HepG2 (cell line): ENCODE data around the gene FGFR3. TPM values are rescaled to one million over a fixed set of nuclear protein-coding genes. Genes with fewer than 3 reads are reported as not detected.

Source experiments
- CCDC6 ChIP-seq: sonication (generic); formaldehyde crosslinking; IDR thresholded peaks from 2 replicates; pipeline ENCODE4 v1.8.1; 2022; ENCODE audit warnings: mild to moderate bottlenecking, missing genetic modification reagents, moderate library complexity
- FOXC1 ChIP-seq: sonication (generic); formaldehyde crosslinking; IDR thresholded peaks from 2 replicates; pipeline ENCODE4 v1.8.0; 2022; ENCODE audit warnings: mild to moderate bottlenecking, missing genetic modification reagents, borderline replicate concordance
- FOXO1 ChIP-seq: sonication (generic); formaldehyde crosslinking; IDR thresholded peaks from 2 replicates; pipeline ENCODE4 v1.4.0; 2020; ENCODE audit warnings: missing genetic modification reagents
- KDM4B ChIP-seq: sonication (generic); formaldehyde crosslinking; IDR thresholded peaks from 2 replicates; pipeline ENCODE4 v1.4.0; 2020; ENCODE audit warnings: missing genetic modification reagents
- MEIS2 ChIP-seq: sonication (generic); formaldehyde crosslinking; IDR thresholded peaks from 2 replicates; pipeline ENCODE4 v1.9.0; 2021; ENCODE audit warnings: mild to moderate bottlenecking, missing genetic modification reagents
- PITX1 ChIP-seq: sonication (generic); formaldehyde crosslinking; IDR thresholded peaks from 2 replicates; pipeline ENCODE4 v1.5.1; 2020; ENCODE audit warnings: mild to moderate bottlenecking, missing genetic modification reagents
- POLR2A ChIP-seq, 2 experiments: IDR thresholded peaks; 2 replicates each; pipeline ENCODE4 v1.6.1; 2011; ENCODE audit warnings: low read depth in 2 of 2, low read length in 2 of 2, mild to moderate bottlenecking in 1 of 2, moderate library complexity in 1 of 2; ENCODE audit not compliant: insufficient read depth in 1 of 2
- RELA ChIP-seq: sonication (generic); formaldehyde crosslinking; IDR thresholded peaks from 2 replicates; pipeline ENCODE4 v1.4.0; 2020; ENCODE audit warnings: missing genetic modification reagents
- SP5 ChIP-seq: IDR thresholded peaks from 2 replicates; pipeline ENCODE4 v1.6.1; 2016; ENCODE audit warnings: low read depth, borderline replicate concordance
- SRSF1 ChIP-seq: fragments of 200-400 bp; formaldehyde crosslinking; optimal IDR thresholded peaks from 2 replicates; pipeline ENCODE3; 2017; ENCODE audit warnings: mild to moderate bottlenecking, low read depth, low read length, moderate library complexity
- ZFX ChIP-seq: sonication (generic); formaldehyde crosslinking; IDR thresholded peaks from 2 replicates; pipeline ENCODE4 v1.4.0; 2020; ENCODE audit warnings: mild to moderate bottlenecking, low read depth, missing genetic modification reagents, moderate library complexity
- ZIK1 ChIP-seq: sonication (generic); formaldehyde crosslinking; IDR thresholded peaks from 2 replicates; pipeline ENCODE4 v1.5.0; 2020; ENCODE audit warnings: mild to moderate bottlenecking, low read depth, missing genetic modification reagents, borderline replicate concordance
- ZNF251 ChIP-seq: sonication (generic); formaldehyde crosslinking; IDR thresholded peaks from 2 replicates; pipeline ENCODE4 v1.9.0; 2021; ENCODE audit warnings: mild to moderate bottlenecking, missing genetic modification reagents
- ZNF253 ChIP-seq: sonication (generic); formaldehyde crosslinking; IDR thresholded peaks from 2 replicates; pipeline ENCODE4 v1.8.0; 2022; ENCODE audit warnings: mild to moderate bottlenecking, missing genetic modification reagents, borderline replicate concordance
- ZNF562 ChIP-seq: sonication (generic); formaldehyde crosslinking; IDR thresholded peaks from 2 replicates; pipeline ENCODE4 v1.8.0; 2022; ENCODE audit warnings: missing genetic modification reagents, borderline replicate concordance
- ZNF878 ChIP-seq: sonication (generic); formaldehyde crosslinking; IDR thresholded peaks from 2 replicates; pipeline ENCODE4 v1.8.1; 2023; ENCODE audit warnings: mild to moderate bottlenecking, missing genetic modification reagents, moderate library complexity
- polyA plus RNA-seq, 8 experiments: library from polyadenylated mRNA; depleted of rRNA in 3 of 8; stranded (reverse) in 7 of 8; unstranded in 1 of 8; fragments of >200 nt; fragmentation: Illumina TruSeq in 4 of 8; extraction: Trizol in 4 of 8; gene quantifications; 2 replicates each; pipeline versions ENCODE4 v1.2.1 to v1.2.3, GENCODE V29; 2011 to 2016; ENCODE audit warnings: low read depth in 4 of 8, missing spikeins in 1 of 8, mixed read lengths in 1 of 8; ENCODE audit not compliant: insufficient read depth in 1 of 8
- total RNA-seq, 5 experiments: library from RNA; depleted of rRNA; stranded (reverse); fragments of >200 nt; fragmentation: Illumina TruSeq; extraction: Trizol; gene quantifications; 2 replicates each; pipeline ENCODE4 v1.2.3, GENCODE V29; 2016; ENCODE audit warnings: low read depth in 1 of 5
- TF ChIP-seq, protein P1 (sequence below): sonication (generic); formaldehyde crosslinking; IDR thresholded peaks from 2 replicates; pipeline ENCODE4 v1.5.0; 2020; ENCODE audit warnings: mild to moderate bottlenecking, missing genetic modification reagents, borderline replicate concordance
- TF ChIP-seq, protein P2 (sequence below): sonication (generic); formaldehyde crosslinking; IDR thresholded peaks from 2 replicates; pipeline ENCODE4 v1.8.0; 2022; ENCODE audit warnings: mild to moderate bottlenecking, missing genetic modification reagents; ENCODE audit not compliant: insufficient replicate concordance
- TF ChIP-seq, protein P3 (sequence below): sonication (generic); formaldehyde crosslinking; IDR thresholded peaks from 2 replicates; pipeline ENCODE4 v1.4.0; 2020; ENCODE audit warnings: missing genetic modification reagents, borderline replicate concordance

The FGFR3 gene
- total and polyA plus RNA-seq, 2 of the 13 experiments (the other 11 are each of a cell fraction or from before 2014, with no cell fraction given), result 103 to 109 TPM

DNA sequence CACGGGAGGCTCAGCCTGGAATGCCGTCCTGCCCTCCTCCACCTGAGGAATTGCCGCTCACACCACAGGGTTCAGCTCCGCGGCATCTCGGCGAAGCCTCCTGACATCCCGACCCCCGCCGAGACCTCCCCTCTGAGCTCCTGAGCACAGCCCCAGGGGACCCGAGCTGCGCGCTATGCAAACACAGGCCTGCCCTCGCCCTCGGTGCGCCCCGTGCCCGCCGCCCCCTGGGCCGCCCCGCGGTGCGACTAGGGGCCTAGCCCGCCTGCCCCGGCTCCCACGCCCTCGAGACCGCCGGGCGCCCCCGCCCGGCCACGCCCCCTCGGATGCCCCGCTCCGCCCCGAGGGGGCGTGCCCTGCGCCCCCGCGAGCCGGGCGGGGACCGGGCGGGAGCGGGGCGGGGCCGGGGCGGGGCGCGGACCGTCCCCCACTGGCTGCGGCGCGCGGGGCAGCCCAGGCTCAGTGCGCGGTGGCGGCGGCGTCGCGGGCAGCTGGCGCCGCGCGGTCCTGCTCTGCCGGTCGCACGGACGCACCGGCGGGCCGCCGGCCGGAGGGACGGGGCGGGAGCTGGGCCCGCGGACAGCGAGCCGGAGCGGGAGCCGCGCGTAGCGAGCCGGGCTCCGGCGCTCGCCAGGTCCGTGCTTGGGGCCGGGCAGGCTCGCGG lies at the start of gene FGFR3 (continued):
- TF ChIP-seq, protein P1, sequence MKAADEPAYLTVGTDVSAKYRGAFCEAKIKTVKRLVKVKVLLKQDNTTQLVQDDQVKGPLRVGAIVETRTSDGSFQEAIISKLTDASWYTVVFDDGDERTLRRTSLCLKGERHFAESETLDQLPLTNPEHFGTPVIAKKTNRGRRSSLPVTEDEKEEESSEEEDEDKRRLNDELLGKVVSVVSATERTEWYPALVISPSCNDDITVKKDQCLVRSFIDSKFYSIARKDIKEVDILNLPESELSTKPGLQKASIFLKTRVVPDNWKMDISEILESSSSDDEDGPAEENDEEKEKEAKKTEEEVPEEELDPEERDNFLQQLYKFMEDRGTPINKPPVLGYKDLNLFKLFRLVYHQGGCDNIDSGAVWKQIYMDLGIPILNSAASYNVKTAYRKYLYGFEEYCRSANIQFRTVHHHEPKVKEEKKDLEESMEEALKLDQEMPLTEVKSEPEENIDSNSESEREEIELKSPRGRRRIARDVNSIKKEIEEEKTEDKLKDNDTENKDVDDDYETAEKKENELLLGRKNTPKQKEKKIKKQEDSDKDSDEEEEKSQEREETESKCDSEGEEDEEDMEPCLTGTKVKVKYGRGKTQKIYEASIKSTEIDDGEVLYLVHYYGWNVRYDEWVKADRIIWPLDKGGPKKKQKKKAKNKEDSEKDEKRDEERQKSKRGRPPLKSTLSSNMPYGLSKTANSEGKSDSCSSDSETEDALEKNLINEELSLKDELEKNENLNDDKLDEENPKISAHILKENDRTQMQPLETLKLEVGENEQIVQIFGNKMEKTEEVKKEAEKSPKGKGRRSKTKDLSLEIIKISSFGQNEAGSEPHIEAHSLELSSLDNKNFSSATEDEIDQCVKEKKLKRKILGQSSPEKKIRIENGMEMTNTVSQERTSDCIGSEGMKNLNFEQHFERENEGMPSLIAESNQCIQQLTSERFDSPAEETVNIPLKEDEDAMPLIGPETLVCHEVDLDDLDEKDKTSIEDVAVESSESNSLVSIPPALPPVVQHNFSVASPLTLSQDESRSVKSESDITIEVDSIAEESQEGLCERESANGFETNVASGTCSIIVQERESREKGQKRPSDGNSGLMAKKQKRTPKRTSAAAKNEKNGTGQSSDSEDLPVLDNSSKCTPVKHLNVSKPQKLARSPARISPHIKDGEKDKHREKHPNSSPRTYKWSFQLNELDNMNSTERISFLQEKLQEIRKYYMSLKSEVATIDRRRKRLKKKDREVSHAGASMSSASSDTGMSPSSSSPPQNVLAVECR (CRISPR knock-in tag), result peak; percentile 50; the same call in 1 of the 2 replicates
- TF ChIP-seq ZFX (CRISPR knock-in tag) (peak; percentile 75), SRSF1 (no peak), ZNF251 (0 out of 2 replicates have a peak, but pooled peaks have one; percentile 62), ZNF253 (0 out of 2 replicates have a peak, but pooled peaks have one; percentile 7), RELA (CRISPR knock-in tag) (0 out of 2 replicates have a peak, but pooled peaks have one; percentile 3), ZNF878 (CRISPR knock-in tag) (no peak), PITX1 (CRISPR knock-in tag) (0 out of 2 replicates have a peak, but pooled peaks have one; percentile 16), FOXO1 (CRISPR knock-in tag) (0 out of 2 replicates have a peak, but pooled peaks have one; percentile 35), MEIS2 (CRISPR knock-in tag) (0 out of 2 replicates have a peak, but pooled peaks have one; percentile 34), ZNF562 (no peak), CCDC6 (CRISPR knock-in tag) (peak; percentile 73; the same call in 1 of the 2 replicates), ZIK1 (CRISPR knock-in tag) (peak; percentile 44; the same call in 1 of the 2 replicates), KDM4B (no peak), POLR2A (IDR thresholded peaks at IDR 0.05; ENCODE audit: insufficient read depth in 1 of 2, low read depth in 2 of 2, low read length in 2 of 2) (peak in 1 of 2 experiments; percentile 82; a peak in 2 of 4 replicates), FOXC1 (CRISPR knock-in tag) (0 out of 2 replicates have a peak, but pooled peaks have one; percentile 19), SP5 (CRISPR knock-in tag) (peak; percentile 60)
- TF ChIP-seq, protein P2, sequence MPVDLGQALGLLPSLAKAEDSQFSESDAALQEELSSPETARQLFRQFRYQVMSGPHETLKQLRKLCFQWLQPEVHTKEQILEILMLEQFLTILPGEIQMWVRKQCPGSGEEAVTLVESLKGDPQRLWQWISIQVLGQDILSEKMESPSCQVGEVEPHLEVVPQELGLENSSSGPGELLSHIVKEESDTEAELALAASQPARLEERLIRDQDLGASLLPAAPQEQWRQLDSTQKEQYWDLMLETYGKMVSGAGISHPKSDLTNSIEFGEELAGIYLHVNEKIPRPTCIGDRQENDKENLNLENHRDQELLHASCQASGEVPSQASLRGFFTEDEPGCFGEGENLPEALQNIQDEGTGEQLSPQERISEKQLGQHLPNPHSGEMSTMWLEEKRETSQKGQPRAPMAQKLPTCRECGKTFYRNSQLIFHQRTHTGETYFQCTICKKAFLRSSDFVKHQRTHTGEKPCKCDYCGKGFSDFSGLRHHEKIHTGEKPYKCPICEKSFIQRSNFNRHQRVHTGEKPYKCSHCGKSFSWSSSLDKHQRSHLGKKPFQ (CRISPR knock-in tag), result peak; percentile 77
- TF ChIP-seq, protein P3, sequence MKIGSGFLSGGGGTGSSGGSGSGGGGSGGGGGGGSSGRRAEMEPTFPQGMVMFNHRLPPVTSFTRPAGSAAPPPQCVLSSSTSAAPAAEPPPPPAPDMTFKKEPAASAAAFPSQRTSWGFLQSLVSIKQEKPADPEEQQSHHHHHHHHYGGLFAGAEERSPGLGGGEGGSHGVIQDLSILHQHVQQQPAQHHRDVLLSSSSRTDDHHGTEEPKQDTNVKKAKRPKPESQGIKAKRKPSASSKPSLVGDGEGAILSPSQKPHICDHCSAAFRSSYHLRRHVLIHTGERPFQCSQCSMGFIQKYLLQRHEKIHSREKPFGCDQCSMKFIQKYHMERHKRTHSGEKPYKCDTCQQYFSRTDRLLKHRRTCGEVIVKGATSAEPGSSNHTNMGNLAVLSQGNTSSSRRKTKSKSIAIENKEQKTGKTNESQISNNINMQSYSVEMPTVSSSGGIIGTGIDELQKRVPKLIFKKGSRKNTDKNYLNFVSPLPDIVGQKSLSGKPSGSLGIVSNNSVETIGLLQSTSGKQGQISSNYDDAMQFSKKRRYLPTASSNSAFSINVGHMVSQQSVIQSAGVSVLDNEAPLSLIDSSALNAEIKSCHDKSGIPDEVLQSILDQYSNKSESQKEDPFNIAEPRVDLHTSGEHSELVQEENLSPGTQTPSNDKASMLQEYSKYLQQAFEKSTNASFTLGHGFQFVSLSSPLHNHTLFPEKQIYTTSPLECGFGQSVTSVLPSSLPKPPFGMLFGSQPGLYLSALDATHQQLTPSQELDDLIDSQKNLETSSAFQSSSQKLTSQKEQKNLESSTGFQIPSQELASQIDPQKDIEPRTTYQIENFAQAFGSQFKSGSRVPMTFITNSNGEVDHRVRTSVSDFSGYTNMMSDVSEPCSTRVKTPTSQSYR (CRISPR knock-in tag), result peak; percentile 12; the same call in 1 of the 2 replicates
